ENCODE measurements around the gene ZNF407. TPM values are rescaled to one million over a fixed set of nuclear protein-coding genes. Genes with fewer than 3 reads are reported as not detected.

Gene ZNF407
- total and polyA plus RNA-seq, 2 of the 13 experiments (the other 11 are each of a cell fraction or from before 2014, with no cell fraction given): 2.3 to 8.7 TPM

GRCh38 chr18:74708169-74708568 is 110.5 kb downstream of the ZNF407 start (continued):
- TF ChIP-seq ZBTB40 (IDR thresholded peaks at IDR 0.05): no peak
- TF ChIP-seq ZBTB40 (CRISPR knock-in tag; IDR thresholded peaks at IDR 0.05): no peak
- TF ChIP-seq GPN1 (CRISPR knock-in tag; IDR thresholded peaks at IDR 0.05; ENCODE audit: borderline replicate concordance): no peak

- FAIRE-seq: no peak
- no peak overlapping the region for H3K9ac ChIP-seq (ENCODE audit: insufficient read depth, low read depth, low read length)
- in situ Hi-C loops (cut with HindIII; ENCODE audit: extremely low pct_ligation_motif_present, low pct_unique_long_range_greater_than_20kb): no loop called here
- no peak overlapping the region for H2AFZ ChIP-seq (ENCODE audit: low read length)
- WGBS (ENCODE audit: low lambda C conversion rate): 96% methylated on average over 3 of the region's 3 CpGs
- no peak for DNase-seq (ENCODE audit: low spot score)
- BruUV-seq (replicated peaks): no TSS peak
- CTCF ChIA-PET (ENCODE audit: low intra/inter-chr PET ratio, low total read pairs): no interaction called here
- no peaks in the 10 kb centered on the region for H3K9me3 ChIP-seq (ENCODE audit: low read length)
- H3K79me2 ChIP-seq (ENCODE audit: insufficient read depth, low read length): no peaks in the 10 kb centered on the region
- H3K4me1 ChIP-seq (ENCODE audit: insufficient read depth, low read length): peaks cover 47% of the 10 kb centered on the region
- no peak overlapping the region for H3K4me2 ChIP-seq (ENCODE audit: low read depth, low read length)
- POLR2A ChIA-PET: no interaction called here
- H3K27ac ChIP-seq (ENCODE audit: extremely low read length, insufficient read depth, low read length): no peak overlapping the region
- no peaks in the 10 kb centered on the region for H4K20me1 ChIP-seq (ENCODE audit: insufficient read depth, low read length)
- no peak overlapping the region for H3K4me3 ChIP-seq (replicated peaks in 1 of 3; ENCODE audit: insufficient read depth in 1 of 3, low read depth in 2 of 3, low read length in 3 of 3)
- no peaks in the 10 kb centered on the region for H3K36me3 ChIP-seq (replicated peaks in 1 of 2; ENCODE audit: control insufficient read depth in 1 of 2, insufficient read depth in 2 of 2, low read length in 2 of 2)
- no peaks in the 10 kb centered on the region for H3K27me3 ChIP-seq (ENCODE audit: control insufficient read depth in 1 of 2, insufficient read depth in 2 of 2, low read length in 2 of 2)
- no peak for ATAC-seq
- intact Hi-C loops (cut with micrococcal nuclease; ENCODE audit: unreplicated experiment): loop anchor here (5.0 kb wide), 1 partner anchor 42 kb away; no protein-coding TSS in a partner anchor
- TF ChIP-seq HNF4G (IDR thresholded peaks at IDR 0.05; ENCODE audit: borderline replicate concordance, low read depth, low read length) (no peak), HNF4G (CRISPR knock-in tag; IDR thresholded peaks at IDR 0.05; ENCODE audit: borderline replicate concordance, low read depth) (no peak), ZNF337 (CRISPR knock-in tag; IDR thresholded peaks at IDR 0.05; ENCODE audit: borderline replicate concordance, low read depth) (no peak), AFF4 (CRISPR knock-in tag; IDR thresholded peaks at IDR 0.05) (no peak), ZNF510 (CRISPR knock-in tag; IDR thresholded peaks at IDR 0.05; ENCODE audit: low read depth) (no peak), SMARCC2 (IDR thresholded peaks at IDR 0.05) (no peak), EZH2 (conservative IDR thresholded peaks at IDR 0.05; ENCODE audit: low read depth, low read length) (no peak), ZMYM4 (CRISPR knock-in tag; IDR thresholded peaks at IDR 0.05) (no peak), GATAD2A (CRISPR knock-in tag; IDR thresholded peaks at IDR 0.05) (no peak)
Observed at GRCh38 chr18:74709452-74709851, 111.8 kb downstream of the ZNF407 start.
